ENCODE results near the gene WDR64.

WDR64 gene

GRCh38 chr1:241696172-241696814 is 44.2 kb downstream of the WDR64 start:
- Histone ChIP-seq H3K36me3 (replicated peaks; ENCODE audit: low read depth, low read length) (no peaks in the 10 kb centered on the region), H3K79me2 (ENCODE audit: low read length) (no peaks in the 10 kb centered on the region), H3K9ac (ENCODE audit: low read length) (no peak overlapping the region), H3K9me3 (ENCODE audit: insufficient read depth, low read length) (no peaks in the 10 kb centered on the region; the same call in 1 of the 2 replicates), H3K4me2 (ENCODE audit: low read length) (no peak overlapping the region), H3K27ac (ENCODE audit: low read length) (no peak overlapping the region), H2AFZ (ENCODE audit: low read depth, low read length) (no peak overlapping the region), H3K27me3 (ENCODE audit: low read depth, low read length) (peaks cover 51% of the 10 kb centered on the region), H3K4me3 (ENCODE audit: low read length) (no peak overlapping the region), H4K20me1 (ENCODE audit: insufficient read depth, low read length) (no peaks in the 10 kb centered on the region), H3K4me1 (ENCODE audit: low read length) (no peaks in the 10 kb centered on the region)
- no peak for TF ChIP-seq EZH2phosphoT487 (IDR thresholded peaks at IDR 0.05; ENCODE audit: low read depth)
- no peak for TF ChIP-seq CTCF (IDR thresholded peaks at IDR 0.05; ENCODE audit: low read depth, low read length)

- TF ChIP-seq CTCF (IDR thresholded peaks at IDR 0.05; ENCODE audit: low read depth, low read length): no peak
- no peaks in the 10 kb centered on the region for H3K36me3 ChIP-seq (replicated peaks; ENCODE audit: low read depth, low read length)
- no peaks in the 10 kb centered on the region for H4K20me1 ChIP-seq (ENCODE audit: insufficient read depth, low read length)
- H3K9ac ChIP-seq (ENCODE audit: low read length): no peak overlapping the region
- no peaks in the 10 kb centered on the region for H3K4me1 ChIP-seq (ENCODE audit: low read length)
- no peak overlapping the region for H3K4me2 ChIP-seq (ENCODE audit: low read length)
- H3K9me3 ChIP-seq (ENCODE audit: insufficient read depth, low read length): no peaks in the 10 kb centered on the region; the same call in 1 of the 2 replicates
- no peak overlapping the region for H2AFZ ChIP-seq (ENCODE audit: low read depth, low read length)
- H3K79me2 ChIP-seq (ENCODE audit: low read length): no peaks in the 10 kb centered on the region
- H3K27ac ChIP-seq (ENCODE audit: low read length): no peak overlapping the region
- no peak overlapping the region for H3K4me3 ChIP-seq (ENCODE audit: low read length)
- peaks cover 47% of the 10 kb centered on the region for H3K27me3 ChIP-seq (ENCODE audit: low read depth, low read length)
Observed at GRCh38 chr1:241696815-241697639, 44.9 kb downstream of the WDR64 start.

DNA sequence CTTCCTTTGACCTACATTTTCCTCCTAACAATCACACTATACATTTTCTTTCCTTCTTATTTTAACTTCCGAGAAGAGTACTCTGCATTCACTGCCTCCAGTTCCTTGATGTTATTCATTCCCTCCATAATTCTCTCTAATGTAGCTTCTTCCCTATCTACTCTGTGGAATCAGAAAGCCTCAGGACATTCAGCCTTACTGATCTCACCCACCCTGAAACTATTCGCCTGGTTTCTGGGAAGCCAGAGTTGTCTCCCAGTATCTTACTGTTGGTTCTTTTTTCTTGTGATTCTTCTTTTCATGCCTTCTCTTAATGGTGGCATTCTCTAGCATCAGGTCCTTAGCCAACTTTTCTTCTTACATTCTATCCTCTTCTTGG is 45.5 kb downstream of the WDR64 start:
- Histone ChIP-seq H3K4me3 (ENCODE audit: low read length) (no peak overlapping the region), H2AFZ (ENCODE audit: low read depth, low read length) (no peak overlapping the region), H4K20me1 (ENCODE audit: insufficient read depth, low read length) (no peaks in the 10 kb centered on the region), H3K36me3 (replicated peaks; ENCODE audit: low read depth, low read length) (no peaks in the 10 kb centered on the region), H3K4me2 (ENCODE audit: low read length) (no peak overlapping the region), H3K4me1 (ENCODE audit: low read length) (no peaks in the 10 kb centered on the region), H3K79me2 (ENCODE audit: low read length) (no peaks in the 10 kb centered on the region), H3K9ac (ENCODE audit: low read length) (no peak overlapping the region), H3K9me3 (ENCODE audit: insufficient read depth, low read length) (no peaks in the 10 kb centered on the region; the same call in 1 of the 2 replicates), H3K27ac (ENCODE audit: low read length) (no peak overlapping the region), H3K27me3 (ENCODE audit: low read depth, low read length) (peaks cover 44% of the 10 kb centered on the region)
- no peak for TF ChIP-seq CTCF (IDR thresholded peaks at IDR 0.05; ENCODE audit: low read depth, low read length)
- TF ChIP-seq EZH2phosphoT487 (IDR thresholded peaks at IDR 0.05; ENCODE audit: low read depth): no peak

GRCh38 chr1:241698177-241698576 is 46.1 kb downstream of the WDR64 start:
- peaks cover 38% of the 10 kb centered on the region for H3K27me3 ChIP-seq (ENCODE audit: low read depth, low read length)
- H3K27ac ChIP-seq (ENCODE audit: low read length): no peak overlapping the region
- TF ChIP-seq EZH2phosphoT487 (IDR thresholded peaks at IDR 0.05; ENCODE audit: low read depth): no peak
- TF ChIP-seq CTCF (IDR thresholded peaks at IDR 0.05; ENCODE audit: low read depth, low read length): no peak
- no peaks in the 10 kb centered on the region; the same call in 1 of the 2 replicates for H3K9me3 ChIP-seq (ENCODE audit: insufficient read depth, low read length)
- H3K79me2 ChIP-seq (ENCODE audit: low read length): no peaks in the 10 kb centered on the region
- no peaks in the 10 kb centered on the region for H3K4me1 ChIP-seq (ENCODE audit: low read length)
- no peaks in the 10 kb centered on the region for H4K20me1 ChIP-seq (ENCODE audit: insufficient read depth, low read length)
- H3K36me3 ChIP-seq (replicated peaks; ENCODE audit: low read depth, low read length): no peaks in the 10 kb centered on the region
- H3K4me2 ChIP-seq (ENCODE audit: low read length): no peak overlapping the region
- no peak overlapping the region for H2AFZ ChIP-seq (ENCODE audit: low read depth, low read length)
- H3K9ac ChIP-seq (ENCODE audit: low read length): no peak overlapping the region
- no peak overlapping the region for H3K4me3 ChIP-seq (ENCODE audit: low read length)

Data from OCI-LY3 (cell line).